H9 (cell line): ENCODE measurements around the gene NBDY. TPM values are rescaled to one million over a fixed set of nuclear protein-coding genes. Genes with fewer than 3 reads are reported as not detected.

Experiments
- DNase-seq: peaks from one replicate; pipeline ENCODE4 v3.0.0-alpha.2; 2017
- H2AFZ ChIP-seq: one replicate; pipeline ENCODE4 v1.6.1; 2013; ENCODE audit warnings: mild to moderate bottlenecking, low read length, control low read depth, moderate library complexity
- H2AK5ac ChIP-seq: 2 replicates; pipeline ENCODE4 v1.6.1; 2013; ENCODE audit warnings: low read length, control low read depth, mixed read lengths; ENCODE audit not compliant: insufficient read length
- H2BK120ac ChIP-seq: one replicate; pipeline ENCODE4 v1.6.1; 2013; ENCODE audit warnings: low read depth, mild to moderate bottlenecking, low read length, control low read depth, inconsistent platforms; ENCODE audit not compliant: poor library complexity, severe bottlenecking
- H2BK12ac ChIP-seq: 2 replicates; pipeline ENCODE4 v1.6.1; 2013; ENCODE audit warnings: low read length, control low read depth, mixed read lengths, low read depth; ENCODE audit not compliant: insufficient read length
- H2BK15ac ChIP-seq: 2 replicates; pipeline ENCODE4 v1.6.1; 2013; ENCODE audit warnings: low read depth, low read length, control low read depth
- H2BK20ac ChIP-seq: one replicate; pipeline ENCODE4 v1.6.1; 2013; ENCODE audit warnings: low read depth, mild to moderate bottlenecking, low read length, control low read depth, inconsistent platforms; ENCODE audit not compliant: poor library complexity, severe bottlenecking
- H2BK5ac ChIP-seq: 2 replicates; pipeline ENCODE4 v1.6.1; 2013; ENCODE audit warnings: low read length, control low read depth, mixed read lengths; ENCODE audit not compliant: insufficient read length
- H3K14ac ChIP-seq: 2 replicates; pipeline ENCODE4 v1.6.1; 2013; ENCODE audit warnings: low read length, control low read depth; ENCODE audit not compliant: insufficient read depth
- H3K18ac ChIP-seq: 2 replicates; pipeline ENCODE4 v1.6.1; 2013; ENCODE audit warnings: low read depth, mild to moderate bottlenecking, mixed read lengths, low read length, control low read depth; ENCODE audit not compliant: insufficient read length
- H3K23ac ChIP-seq: 2 replicates; pipeline ENCODE4 v1.6.1; 2013; ENCODE audit warnings: low read length, control low read depth, mixed read lengths, low read depth; ENCODE audit not compliant: insufficient read length
- H3K23me2 ChIP-seq: 2 replicates; pipeline ENCODE4 v1.6.1; 2013; ENCODE audit warnings: low read depth, mild to moderate bottlenecking, mixed read lengths, low read length, control low read depth; ENCODE audit not compliant: insufficient read length, poor library complexity, severe bottlenecking
- H3K27ac ChIP-seq: 2 replicates; pipeline ENCODE4 v1.5.1; 2013; ENCODE audit warnings: low read length, control low read depth, mixed read lengths, low read depth; ENCODE audit not compliant: insufficient read length
- H3K27me3 ChIP-seq: 2 replicates; pipeline ENCODE4 v1.6.1; 2013; ENCODE audit warnings: low read length, control low read depth, inconsistent platforms; ENCODE audit not compliant: insufficient read depth
- H3K4ac ChIP-seq: 2 replicates; pipeline ENCODE4 v1.6.1; 2013; ENCODE audit warnings: low read depth, mild to moderate bottlenecking, control low read depth, inconsistent platforms, low read length, moderate library complexity
- H3K4me1 ChIP-seq: 2 replicates; pipeline ENCODE4 v1.6.1; 2013; ENCODE audit warnings: low read length, control low read depth, inconsistent platforms; ENCODE audit not compliant: insufficient read depth
- H3K4me2 ChIP-seq: 2 replicates; pipeline ENCODE4 v1.6.1; 2013; ENCODE audit warnings: low read length, control low read depth, mixed read lengths; ENCODE audit not compliant: insufficient read length, insufficient read depth
- H3K56ac ChIP-seq: 2 replicates; pipeline ENCODE4 v1.6.1; 2013; ENCODE audit warnings: low read depth, mild to moderate bottlenecking, mixed read lengths, low read length, control low read depth; ENCODE audit not compliant: insufficient read length
- H3K79me1 ChIP-seq: 2 replicates; pipeline ENCODE4 v1.6.1; 2013; ENCODE audit warnings: low read depth, mild to moderate bottlenecking, moderate library complexity, low read length, control low read depth, inconsistent platforms; ENCODE audit not compliant: insufficient read depth, poor library complexity, severe bottlenecking
- H3K79me2 ChIP-seq: 2 replicates; pipeline ENCODE4 v1.6.1; 2013; ENCODE audit warnings: low read length, control low read depth, inconsistent platforms; ENCODE audit not compliant: insufficient read depth
- H3K9ac ChIP-seq: 2 replicates; pipeline ENCODE4 v1.6.1; 2013; ENCODE audit warnings: low read length, control low read depth, mixed read lengths; ENCODE audit not compliant: insufficient read length; ENCODE audit errors: extremely low read depth
- H3K9me3 ChIP-seq: one replicate; pipeline ENCODE4 v1.6.1; 2013; ENCODE audit warnings: low read depth, low read length, inconsistent platforms; ENCODE audit not compliant: control insufficient read depth
- H3T11ph ChIP-seq: one replicate; pipeline ENCODE4 v1.6.1; 2013; ENCODE audit warnings: mild to moderate bottlenecking, low read length, control low read depth, inconsistent platforms
- H4K20me1 ChIP-seq: one replicate; pipeline ENCODE4 v1.6.1; 2013; ENCODE audit not compliant: control insufficient read depth, insufficient read length, insufficient read depth
- H4K5ac ChIP-seq: 2 replicates; pipeline ENCODE4 v1.6.1; 2013; ENCODE audit warnings: low read depth, mild to moderate bottlenecking, mixed read lengths, low read length, control low read depth; ENCODE audit not compliant: insufficient read length
- H4K8ac ChIP-seq: replicated peaks from 2 replicates; pipeline ENCODE4 v1.6.1; 2013; ENCODE audit warnings: low read length, control low read depth, mixed read lengths, low read depth; ENCODE audit not compliant: insufficient read length
- H4K91ac ChIP-seq: 2 replicates; pipeline ENCODE4 v1.6.1; 2013; ENCODE audit warnings: low read depth, mild to moderate bottlenecking, moderate library complexity, mixed read lengths, low read length, control low read depth; ENCODE audit not compliant: insufficient read length
- H3K27ac Mint-ChIP-seq, 3 experiments: 2 replicates in 2 of 3; 3 replicates in 1 of 3; pipeline ENCODE4 v1.8.0; 2020 to 2021; ENCODE audit warnings: mixed read lengths in 3 of 3, mild to moderate bottlenecking in 1 of 3, moderate library complexity in 1 of 3
- H3K27me3 Mint-ChIP-seq: 2 replicates; pipeline ENCODE4 v1.8.0; 2021; ENCODE audit warnings: low read depth, mild to moderate bottlenecking, moderate library complexity, mixed read lengths
- H3K36me3 Mint-ChIP-seq, 3 experiments: 2 replicates in 2 of 3; 3 replicates in 1 of 3; pipeline ENCODE4 v1.8.0; 2020 to 2021; ENCODE audit warnings: low read depth in 3 of 3, mixed read lengths in 3 of 3; ENCODE audit not compliant: insufficient read depth in 1 of 3
- H3K4me1 Mint-ChIP-seq, 2 experiments: 2 replicates each; pipeline ENCODE4 v1.8.0; 2020; ENCODE audit warnings: mixed read lengths in 2 of 2
- H3K4me3 Mint-ChIP-seq, 2 experiments: 2 replicates in 1 of 2; 3 replicates in 1 of 2; pipeline ENCODE4 v1.8.0; 2020 to 2021; ENCODE audit warnings: mild to moderate bottlenecking in 2 of 2, mixed read lengths in 2 of 2, moderate library complexity in 1 of 2
- H3K9me3 Mint-ChIP-seq, 2 experiments: 2 replicates in 1 of 2; 3 replicates in 1 of 2; pipeline ENCODE4 v1.8.0; 2020; ENCODE audit warnings: mild to moderate bottlenecking in 2 of 2, mixed read lengths in 2 of 2, moderate library complexity in 1 of 2
- WGBS: extraction: QIAGEN DNeasy Blood & Tissue Kit; methylation state at CpG from one replicate; pipeline ENCODE4 v1.1.7; 2013; ENCODE audit warnings: missing lambda C conversion rate, low lambda C conversion rate, mixed read lengths; ENCODE audit not compliant: insufficient read length; ENCODE audit errors: extremely low coverage; 5-methylcytosine and 5-hydroxymethylcytosine counted together
- total RNA-seq: library from RNA; stranded (reverse); gene quantifications from 2 replicates; pipeline ENCODE4 v1.2.1, GENCODE V29; 2021
- TF ChIP-seq, protein P1 (sequence below): fragments of 200-600 bp; sonication (generic); conservative IDR thresholded peaks from 3 replicates; pipeline ENCODE4 v1.8.0; 2021; ENCODE audit warnings: antibody characterized with exemption, mild to moderate bottlenecking

Gene NBDY
- total RNA-seq, 1 experiment from 2014 or later = 62.5 TPM

DNA sequence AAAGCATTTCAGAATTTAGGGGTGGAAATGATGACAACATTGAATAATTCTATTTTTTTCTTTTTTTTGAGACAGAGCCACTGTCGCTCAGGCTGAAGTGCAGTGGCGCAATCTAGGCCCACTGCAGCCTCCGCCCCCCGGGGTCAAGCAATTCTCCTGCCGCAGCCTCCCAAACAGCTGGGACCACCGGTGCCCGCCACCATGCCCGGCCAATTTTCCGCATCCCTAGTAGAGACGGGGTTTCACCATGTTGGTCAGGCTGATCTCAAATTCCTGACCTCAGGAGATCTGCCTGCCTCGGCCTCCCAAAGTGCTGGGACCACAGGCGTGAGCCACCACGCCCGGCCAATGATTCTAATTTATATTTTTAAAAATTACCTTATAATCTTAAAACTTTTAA is 7.2 kb downstream of the NBDY start:
- peaks cover 7% of the 10 kb centered on the region; the same call in 1 of the 2 replicates for H3K79me2 ChIP-seq

More for the DNA sequence above, 7.2 kb downstream of the NBDY start:
- no CpG with 5 or more reads among the region's 14 CpGs for WGBS
- Histone ChIP-seq H2AFZ (no peak overlapping the region), H2BK15ac (no peak overlapping the region), H2BK20ac (no peak overlapping the region), H3K9ac (no peak overlapping the region), H2BK12ac (no peak overlapping the region), H2BK5ac (no peak overlapping the region), H4K91ac (no peak overlapping the region), H4K20me1 (no peaks in the 10 kb centered on the region), H3K4ac (no peak overlapping the region), H3K9me3 (no peaks in the 10 kb centered on the region), H2AK5ac (no peak overlapping the region), H3K4me2 (no peak overlapping the region), H3K27ac (no peak overlapping the region), H4K5ac (no peak overlapping the region), H3K14ac (no peak overlapping the region), H3K23ac (no peak overlapping the region), H3K79me1 (no peaks in the 10 kb centered on the region), H3K27me3 (no peaks in the 10 kb centered on the region), H3K18ac (no peak overlapping the region), H3K23me2 (no peaks in the 10 kb centered on the region), H4K8ac (no peak overlapping the region), H3K4me1 (no peaks in the 10 kb centered on the region), H2BK120ac (no peak overlapping the region), H3T11ph (no peak overlapping the region), H3K56ac (no peak overlapping the region)
- Mint-ChIP-seq H3K36me3 (peaks cover 35 to 51% (median 43%) of the 10 kb centered on the region in 3 experiments), H3K4me1 (peaks cover 0 to 4% of the 10 kb centered on the region in 2 experiments; a peak in 1 of 4 replicates), H3K27me3 (no peaks in the 10 kb centered on the region), H3K4me3 (no peak overlapping the region), H3K27ac (no peak overlapping the region), H3K9me3 (peaks cover 42 to 49% of the 10 kb centered on the region in 2 experiments)
- TF ChIP-seq, protein P1, sequence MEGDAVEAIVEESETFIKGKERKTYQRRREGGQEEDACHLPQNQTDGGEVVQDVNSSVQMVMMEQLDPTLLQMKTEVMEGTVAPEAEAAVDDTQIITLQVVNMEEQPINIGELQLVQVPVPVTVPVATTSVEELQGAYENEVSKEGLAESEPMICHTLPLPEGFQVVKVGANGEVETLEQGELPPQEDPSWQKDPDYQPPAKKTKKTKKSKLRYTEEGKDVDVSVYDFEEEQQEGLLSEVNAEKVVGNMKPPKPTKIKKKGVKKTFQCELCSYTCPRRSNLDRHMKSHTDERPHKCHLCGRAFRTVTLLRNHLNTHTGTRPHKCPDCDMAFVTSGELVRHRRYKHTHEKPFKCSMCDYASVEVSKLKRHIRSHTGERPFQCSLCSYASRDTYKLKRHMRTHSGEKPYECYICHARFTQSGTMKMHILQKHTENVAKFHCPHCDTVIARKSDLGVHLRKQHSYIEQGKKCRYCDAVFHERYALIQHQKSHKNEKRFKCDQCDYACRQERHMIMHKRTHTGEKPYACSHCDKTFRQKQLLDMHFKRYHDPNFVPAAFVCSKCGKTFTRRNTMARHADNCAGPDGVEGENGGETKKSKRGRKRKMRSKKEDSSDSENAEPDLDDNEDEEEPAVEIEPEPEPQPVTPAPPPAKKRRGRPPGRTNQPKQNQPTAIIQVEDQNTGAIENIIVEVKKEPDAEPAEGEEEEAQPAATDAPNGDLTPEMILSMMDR = no peak
- DNase-seq = no peak
